OCI-LY7 (cell line): ENCODE measurements around the gene SNCA. TPM values are rescaled to one million over a fixed set of nuclear protein-coding genes. Genes with fewer than 3 reads are reported as not detected.

ENCODE experiments used
- BruUV-seq: library from RNA; stranded (reverse); fragments of 400-500 nt; replicated peaks from 2 replicates; lab custom pipeline; 2021; lab: Mats Ljungman, UMichigan
- CTCF ChIA-PET: fragments of 300-600 bp; sonication (Branson Sonifier 250); formaldehyde crosslinking; loops from one replicate; lab custom pipeline; 2022; ENCODE audit warnings: antibody characterized with exemption; ENCODE audit not compliant: unreplicated experiment; lab: Charles Lee
- POLR2A ChIA-PET: fragments of 300-600 bp; sonication (Branson Sonifier 250); formaldehyde crosslinking; loops from one replicate; lab custom pipeline; 2022; ENCODE audit warnings: antibody characterized with exemption; lab: Charles Lee
- DNase-seq: peaks from one replicate; pipeline ENCODE4 v3.0.0-alpha.2; 2015; ENCODE audit warnings: low spot score
- H2AFZ ChIP-seq: fragments of 200-600 bp; sonication (generic), shearing (Covaris generic); 2 replicates; pipeline ENCODE4 v1.6.1; 2014; ENCODE audit warnings: mild to moderate bottlenecking, antibody characterized with exemption, low read length, moderate library complexity
- H3K27ac ChIP-seq: fragments of 200-600 bp; sonication (generic); 2 replicates; pipeline ENCODE4 v1.5.1; 2014; ENCODE audit warnings: mixed run types, low read depth, mild to moderate bottlenecking, moderate library complexity, low read length, inconsistent platforms; ENCODE audit not compliant: poor library complexity, severe bottlenecking
- H3K36me3 ChIP-seq: fragments of 200-600 bp; sonication (generic); 2 replicates; pipeline ENCODE4 v1.6.1; 2014; ENCODE audit warnings: mild to moderate bottlenecking, antibody characterized with exemption, low read length, moderate library complexity, mixed read lengths; ENCODE audit not compliant: insufficient read depth
- H3K4me1 ChIP-seq: fragments of 200-600 bp; sonication (generic); 2 replicates; pipeline ENCODE4 v1.5.1; 2014; ENCODE audit warnings: mild to moderate bottlenecking, low read length; ENCODE audit not compliant: insufficient read depth, poor library complexity, severe bottlenecking
- H3K4me2 ChIP-seq: fragments of 200-600 bp; sonication (generic); 2 replicates; pipeline ENCODE4 v1.6.1; 2014; ENCODE audit warnings: mild to moderate bottlenecking, low read length
- H3K4me3 ChIP-seq: fragments of 200-600 bp; sonication (generic); 2 replicates; pipeline ENCODE4 v1.5.1; 2014; ENCODE audit warnings: mild to moderate bottlenecking, low read depth, low read length; ENCODE audit not compliant: poor library complexity, severe bottlenecking
- H3K79me2 ChIP-seq: fragments of 200-600 bp; sonication (generic); 2 replicates; pipeline ENCODE4 v1.6.1; 2016; ENCODE audit warnings: low read depth, mild to moderate bottlenecking, low read length, moderate library complexity, mixed read lengths; ENCODE audit not compliant: insufficient read depth
- H3K9me2 ChIP-seq: fragments of 200-600 bp; sonication (generic); 2 replicates; pipeline ENCODE4 v1.6.1; 2016; ENCODE audit warnings: mild to moderate bottlenecking, low read length, mixed read lengths; ENCODE audit not compliant: insufficient read depth
- H3K9me3 ChIP-seq: fragments of 200-600 bp; sonication (generic); 2 replicates; pipeline ENCODE4 v1.6.1; 2014; ENCODE audit warnings: mild to moderate bottlenecking, mixed run types, low read length, mixed read lengths
- H4K20me1 ChIP-seq: fragments of 200-600 bp; sonication (generic); 2 replicates; pipeline ENCODE4 v1.6.1; 2014; ENCODE audit warnings: mild to moderate bottlenecking, antibody characterized with exemption, low read length, moderate library complexity, mixed read lengths; ENCODE audit not compliant: insufficient read depth
- CTCF ChIP-seq: fragments of 200-600 bp; sonication (generic); conservative IDR thresholded peaks from 2 replicates; pipeline ENCODE4 v1.5.1; 2014; ENCODE audit warnings: mild to moderate bottlenecking, antibody characterized with exemption, low read length, moderate library complexity, mixed read lengths
- EZH2phosphoT487 ChIP-seq: fragments of 200-600 bp; sonication (generic); IDR thresholded peaks from 2 replicates; pipeline ENCODE4 v1.6.1; 2018; ENCODE audit warnings: low read depth, borderline replicate concordance, mild to moderate bottlenecking, mixed run types, antibody characterized with exemption, low read length, moderate library complexity, mixed read lengths
- intact Hi-C: fragments of 100-400 bp; cut with micrococcal nuclease; formaldehyde crosslinking; loops from one replicate; pipeline ENCODE4 v1.10.0; 2022; ENCODE audit not compliant: unreplicated experiment
- total RNA-seq, 2 experiments: library from RNA; depleted of rRNA in 1 of 2; stranded (reverse); fragments of >200 nt in 1 of 2; shearing (Covaris generic) in 1 of 2; gene quantifications; 2 replicates each; pipeline ENCODE4 v1.2.3, GENCODE V29; 2014 to 2022

SNCA gene
- total RNA-seq, 2 experiments from 2014 or later: not detected

- H3K4me2 ChIP-seq: no peak overlapping the region
- H3K9me2 ChIP-seq: no peaks in the 10 kb centered on the region
- POLR2A ChIA-PET: no interaction called here
- intact Hi-C loops: no loop called here
- CTCF ChIA-PET: no interaction called here
- H3K4me3 ChIP-seq: no peak overlapping the region
- no peak overlapping the region for H3K27ac ChIP-seq
- H3K36me3 ChIP-seq: no peaks in the 10 kb centered on the region
- TF ChIP-seq EZH2phosphoT487 (no peak), CTCF (no peak)
- H4K20me1 ChIP-seq: no peaks in the 10 kb centered on the region
- H3K79me2 ChIP-seq: no peaks in the 10 kb centered on the region
- no peak overlapping the region for H2AFZ ChIP-seq
- DNase-seq: no peak
- no TSS peak for BruUV-seq
- H3K9me3 ChIP-seq: no peaks in the 10 kb centered on the region
- H3K4me1 ChIP-seq: no peaks in the 10 kb centered on the region
Measured at GRCh38 chr4:89765528-89765927, 71.4 kb downstream of the SNCA start.

GRCh38 chr4:89762311-89762710 is 74.7 kb downstream of the SNCA start:
- intact Hi-C loops: no loop called here
- POLR2A ChIA-PET: no interaction called here
- Histone ChIP-seq H3K4me1 (no peaks in the 10 kb centered on the region), H3K36me3 (no peaks in the 10 kb centered on the region), H3K4me3 (no peak overlapping the region), H2AFZ (no peak overlapping the region), H3K27ac (no peak overlapping the region), H3K4me2 (no peak overlapping the region), H3K9me2 (no peaks in the 10 kb centered on the region), H4K20me1 (no peaks in the 10 kb centered on the region), H3K9me3 (no peaks in the 10 kb centered on the region), H3K79me2 (no peaks in the 10 kb centered on the region)
- CTCF ChIA-PET: no interaction called here
- DNase-seq: no peak
- TF ChIP-seq CTCF (no peak), EZH2phosphoT487 (no peak)
- BruUV-seq: no TSS peak

- TF ChIP-seq CTCF (no peak), EZH2phosphoT487 (no peak)
- Histone ChIP-seq H2AFZ (no peak overlapping the region), H3K4me2 (no peak overlapping the region), H3K4me1 (no peaks in the 10 kb centered on the region), H3K4me3 (no peak overlapping the region), H3K9me3 (no peaks in the 10 kb centered on the region), H4K20me1 (no peaks in the 10 kb centered on the region), H3K79me2 (no peaks in the 10 kb centered on the region), H3K9me2 (no peaks in the 10 kb centered on the region), H3K27ac (no peak overlapping the region), H3K36me3 (no peaks in the 10 kb centered on the region)
- no peak for DNase-seq
- POLR2A ChIA-PET: interaction anchor here (0.7 to 2.6 kb wide), 2 partner anchors 12 to 226 kb away, joined by 3 to 6 read pairs; no protein-coding TSS in a partner anchor
- CTCF ChIA-PET: no interaction called here
- BruUV-seq: no TSS peak
- intact Hi-C loops: no loop called here
Measured at GRCh38 chr4:89759426-89759825, 77.5 kb downstream of the SNCA start.
